ENCODE measurements around the gene LMOD2.

LMOD2 gene

DNA sequence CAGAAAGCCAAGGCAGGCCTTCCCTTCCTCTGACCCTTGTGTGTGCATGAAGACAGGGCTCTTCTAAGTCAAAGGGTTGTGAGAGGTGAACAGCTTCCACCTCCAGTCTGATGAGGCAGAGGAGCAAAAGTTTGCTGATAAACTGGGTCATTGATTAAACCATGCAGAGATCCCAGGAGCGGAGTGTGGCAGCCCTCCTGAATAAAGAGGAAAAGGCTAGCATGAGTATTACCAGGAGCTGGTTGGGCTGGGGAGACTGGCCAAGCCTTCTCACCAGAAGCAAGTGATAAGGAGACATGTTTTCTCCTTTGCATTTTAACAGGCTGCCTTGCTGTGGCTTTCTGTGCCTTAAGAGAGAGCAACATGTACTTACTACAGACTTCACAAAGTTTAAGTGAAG lies 10.2 kb downstream of the LMOD2 start:
- Histone ChIP-seq H3K27me3 (ENCODE audit: control insufficient read depth in 2 of 2, insufficient read depth in 2 of 2, low read length in 2 of 2) (peaks cover 0 to 3% of the 10 kb centered on the region in 2 donors), H3K4me1 (ENCODE audit: control insufficient read depth in 2 of 2, insufficient read depth in 2 of 2, low read length in 2 of 2) (no peaks in the 10 kb centered on the region)

DNA sequence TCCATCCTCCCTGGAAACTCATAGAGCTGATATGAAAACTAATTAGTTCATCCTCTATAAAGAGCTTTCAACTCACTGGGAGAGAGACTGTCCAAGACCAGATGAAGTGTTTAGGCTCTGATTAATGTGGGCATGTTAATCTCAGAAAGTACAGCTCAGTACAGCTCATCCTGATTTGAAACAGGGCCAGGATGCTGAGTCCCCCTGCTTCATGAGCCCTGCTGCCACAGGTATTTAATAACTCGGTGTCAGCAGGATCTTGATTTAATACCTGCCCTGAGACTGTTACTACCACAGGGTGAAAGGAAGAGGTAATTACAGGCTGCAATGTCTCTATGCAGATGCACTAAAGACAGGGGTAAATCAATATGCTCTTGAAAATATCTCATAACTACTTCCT lies 10.8 kb downstream of the LMOD2 start:
- no peak overlapping the region for H3K9ac ChIP-seq (ENCODE audit: low read depth in 1 of 2, low read length in 2 of 2)
- no peaks in the 10 kb centered on the region for H3K36me3 ChIP-seq (ENCODE audit: control insufficient read depth in 2 of 2, insufficient read depth in 2 of 2, low read length in 2 of 2)
- H3K27me3 ChIP-seq (ENCODE audit: control insufficient read depth in 2 of 2, insufficient read depth in 2 of 2, low read length in 2 of 2) = peaks cover 0 to 3% of the 10 kb centered on the region in 2 donors
- no peak overlapping the region for H3K4me3 ChIP-seq (ENCODE audit: low read length in 2 of 2)
- no peaks in the 10 kb centered on the region for H3K4me1 ChIP-seq (ENCODE audit: control insufficient read depth in 2 of 2, insufficient read depth in 2 of 2, low read length in 2 of 2)
- H3K27ac ChIP-seq (ENCODE audit: low read depth in 2 of 2, low read length in 2 of 2) = no peak overlapping the region
- no peaks in the 10 kb centered on the region for H3K9me3 ChIP-seq (ENCODE audit: control insufficient read depth in 2 of 2, low read length in 2 of 2)

More for the DNA sequence above, 10.2 kb downstream of the LMOD2 start:
- Histone ChIP-seq H3K36me3 (ENCODE audit: control insufficient read depth in 2 of 2, insufficient read depth in 2 of 2, low read length in 2 of 2) (no peaks in the 10 kb centered on the region), H3K9ac (ENCODE audit: low read depth in 1 of 2, low read length in 2 of 2) (no peak overlapping the region), H3K9me3 (ENCODE audit: control insufficient read depth in 2 of 2, low read length in 2 of 2) (no peaks in the 10 kb centered on the region), H3K4me3 (ENCODE audit: low read length in 2 of 2) (no peak overlapping the region), H3K27ac (ENCODE audit: low read depth in 2 of 2, low read length in 2 of 2) (no peak overlapping the region)

DNA sequence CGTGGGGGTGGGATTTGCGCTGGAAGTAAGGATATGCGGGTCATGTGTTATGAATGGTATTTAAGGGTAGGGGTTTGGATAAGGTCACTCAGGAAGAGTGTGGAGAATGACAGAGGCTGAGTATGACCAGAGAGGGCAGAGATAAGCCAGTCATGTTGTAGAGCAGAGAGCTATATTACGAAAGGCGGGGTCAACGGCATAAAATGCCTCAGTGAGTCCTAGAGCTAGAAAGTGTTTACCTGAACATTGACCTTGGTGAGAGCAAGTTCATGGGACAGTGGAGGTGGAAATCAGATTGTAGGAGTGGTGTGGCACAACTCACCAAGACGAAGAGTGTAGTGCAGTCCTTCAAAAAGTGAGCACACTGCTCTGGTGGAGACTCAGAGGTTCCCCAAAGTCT lies 13.8 kb downstream of the LMOD2 start:
- peaks cover 0 to 3% of the 10 kb centered on the region in 2 donors for H3K27me3 ChIP-seq (ENCODE audit: control insufficient read depth in 2 of 2, insufficient read depth in 2 of 2, low read length in 2 of 2)
- H3K4me3 ChIP-seq (ENCODE audit: low read length in 2 of 2) = no peak overlapping the region
- H3K4me1 ChIP-seq (ENCODE audit: control insufficient read depth in 2 of 2, insufficient read depth in 2 of 2, low read length in 2 of 2) = no peaks in the 10 kb centered on the region
- no peaks in the 10 kb centered on the region for H3K9me3 ChIP-seq (ENCODE audit: control insufficient read depth in 2 of 2, low read length in 2 of 2)
- H3K36me3 ChIP-seq (ENCODE audit: control insufficient read depth in 2 of 2, insufficient read depth in 2 of 2, low read length in 2 of 2) = no peaks in the 10 kb centered on the region
- no peak overlapping the region for H3K9ac ChIP-seq (ENCODE audit: low read depth in 1 of 2, low read length in 2 of 2)
- H3K27ac ChIP-seq (ENCODE audit: low read depth in 2 of 2, low read length in 2 of 2) = no peak overlapping the region

DNA sequence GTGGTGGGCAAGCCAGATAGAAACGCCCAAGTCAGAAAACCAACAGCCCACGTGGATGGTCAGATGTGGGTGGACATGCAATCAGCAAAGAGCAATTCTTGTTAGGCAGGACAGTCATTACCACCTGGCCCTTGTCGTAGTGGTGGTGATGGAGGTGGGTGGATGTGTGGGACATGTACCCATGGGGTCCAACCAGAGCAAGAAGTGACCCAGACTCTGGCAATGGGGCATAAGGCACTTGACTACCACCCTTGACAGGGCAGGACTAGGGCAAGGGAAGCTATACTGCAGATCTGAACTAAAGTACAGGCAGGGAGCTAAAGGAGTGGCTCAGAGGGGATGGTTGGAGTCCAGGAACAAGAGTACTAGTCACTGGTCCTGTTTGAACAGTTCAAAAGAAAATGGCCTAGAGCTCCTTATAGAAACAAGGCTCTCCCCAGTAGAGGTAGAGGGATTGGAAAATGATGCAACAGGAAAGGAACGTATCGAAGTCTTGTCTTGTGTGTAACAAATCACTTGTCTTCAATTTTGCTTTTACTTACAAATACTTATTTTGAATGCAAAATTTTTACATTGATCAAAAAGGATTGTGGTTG lies 17.6 kb downstream of the LMOD2 start:
- no peak overlapping the region for H3K9ac ChIP-seq (ENCODE audit: low read depth in 1 of 2, low read length in 2 of 2)
- no peaks in the 10 kb centered on the region for H3K9me3 ChIP-seq (ENCODE audit: control insufficient read depth in 2 of 2, low read length in 2 of 2)
- H3K27me3 ChIP-seq (ENCODE audit: control insufficient read depth in 2 of 2, insufficient read depth in 2 of 2, low read length in 2 of 2) = no peaks in the 10 kb centered on the region
- no peaks in the 10 kb centered on the region for H3K36me3 ChIP-seq (ENCODE audit: control insufficient read depth in 2 of 2, insufficient read depth in 2 of 2, low read length in 2 of 2)
- H3K4me1 ChIP-seq (ENCODE audit: control insufficient read depth in 2 of 2, insufficient read depth in 2 of 2, low read length in 2 of 2) = no peaks in the 10 kb centered on the region
- H3K27ac ChIP-seq (ENCODE audit: low read depth in 2 of 2, low read length in 2 of 2) = no peak overlapping the region
- H3K4me3 ChIP-seq (ENCODE audit: low read length in 2 of 2) = no peak overlapping the region

DNA sequence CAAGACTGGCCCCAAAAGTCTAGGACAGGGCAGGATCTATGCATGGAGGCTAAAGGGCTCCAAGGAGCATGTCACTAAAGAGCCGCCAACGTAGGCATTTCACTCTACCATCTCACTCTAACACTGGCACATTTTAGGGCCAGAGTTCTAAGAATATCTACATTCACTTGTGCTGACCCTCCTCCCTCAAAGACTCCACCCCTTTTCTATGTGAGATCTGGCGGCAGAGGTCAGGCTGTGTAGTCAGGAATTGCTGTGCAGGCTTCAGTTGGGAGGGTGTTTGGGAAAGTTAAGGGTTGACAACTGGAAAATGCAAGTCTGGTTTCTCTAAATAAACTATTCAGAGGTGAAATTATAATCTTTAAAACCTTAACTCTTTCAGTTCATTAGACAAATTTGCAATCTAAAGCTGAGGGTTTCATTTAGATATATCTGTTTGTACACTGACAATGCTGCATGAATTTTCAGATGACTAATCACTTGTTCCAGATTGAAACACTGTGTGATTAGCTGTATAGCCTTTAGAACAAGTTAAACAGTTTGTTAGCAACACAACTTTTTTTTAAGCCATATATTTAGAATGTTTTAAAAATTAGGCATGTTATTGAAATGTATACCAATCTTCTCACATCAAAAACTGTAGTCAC lies 18.2 kb downstream of the LMOD2 start:
- H3K27ac ChIP-seq (ENCODE audit: low read depth in 2 of 2, low read length in 2 of 2) = no peak overlapping the region
- no peaks in the 10 kb centered on the region for H3K4me1 ChIP-seq (ENCODE audit: control insufficient read depth in 2 of 2, insufficient read depth in 2 of 2, low read length in 2 of 2)
- no peak overlapping the region for H3K9ac ChIP-seq (ENCODE audit: low read depth in 1 of 2, low read length in 2 of 2)
- H3K36me3 ChIP-seq (ENCODE audit: control insufficient read depth in 2 of 2, insufficient read depth in 2 of 2, low read length in 2 of 2) = peaks cover 0 to 2% of the 10 kb centered on the region in 2 donors
- H3K9me3 ChIP-seq (ENCODE audit: control insufficient read depth in 2 of 2, low read length in 2 of 2) = no peaks in the 10 kb centered on the region
- H3K4me3 ChIP-seq (ENCODE audit: low read length in 2 of 2) = no peak overlapping the region
- H3K27me3 ChIP-seq (ENCODE audit: control insufficient read depth in 2 of 2, insufficient read depth in 2 of 2, low read length in 2 of 2) = no peaks in the 10 kb centered on the region

DNA sequence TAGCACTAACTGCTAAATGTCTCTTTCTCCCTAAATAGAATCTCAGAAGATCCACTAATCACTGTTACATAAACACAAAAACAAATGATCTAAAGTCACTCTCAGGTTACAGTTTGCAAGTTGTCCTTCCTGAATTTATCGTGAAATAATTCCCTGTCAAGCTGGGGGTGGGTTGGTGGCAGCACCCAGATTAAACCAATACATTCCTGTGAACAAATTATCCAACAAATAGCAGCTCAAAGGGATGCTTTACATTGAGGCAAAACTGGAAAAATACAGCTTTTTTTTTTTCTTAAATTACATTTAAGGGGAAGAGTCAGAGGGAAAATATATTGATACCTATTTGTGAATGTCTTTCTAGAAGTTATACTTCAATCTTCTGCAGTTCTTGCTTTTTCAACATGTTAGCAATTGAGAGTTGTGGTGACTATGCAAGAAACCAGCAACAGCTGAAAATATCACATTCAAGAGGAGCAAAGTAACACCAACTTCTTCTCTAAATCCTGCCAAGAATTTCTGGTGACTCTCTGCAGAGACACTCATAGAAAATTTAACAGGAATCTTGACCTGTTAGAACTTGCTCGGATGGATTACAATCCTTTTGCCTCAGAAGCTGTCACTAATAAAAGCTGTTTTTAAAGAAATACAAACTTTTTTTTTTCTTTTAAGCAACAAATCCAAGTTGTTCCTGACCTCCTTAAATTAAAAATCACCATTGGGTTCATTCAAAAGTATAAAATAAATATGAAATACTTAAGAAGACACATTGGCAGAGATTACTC lies 18.9 kb downstream of the LMOD2 start:
- H3K4me3 ChIP-seq (ENCODE audit: low read length in 2 of 2) = no peak overlapping the region
- no peak overlapping the region for H3K9ac ChIP-seq (ENCODE audit: low read depth in 1 of 2, low read length in 2 of 2)
- no peak overlapping the region for H3K27ac ChIP-seq (ENCODE audit: low read depth in 2 of 2, low read length in 2 of 2)

DNA sequence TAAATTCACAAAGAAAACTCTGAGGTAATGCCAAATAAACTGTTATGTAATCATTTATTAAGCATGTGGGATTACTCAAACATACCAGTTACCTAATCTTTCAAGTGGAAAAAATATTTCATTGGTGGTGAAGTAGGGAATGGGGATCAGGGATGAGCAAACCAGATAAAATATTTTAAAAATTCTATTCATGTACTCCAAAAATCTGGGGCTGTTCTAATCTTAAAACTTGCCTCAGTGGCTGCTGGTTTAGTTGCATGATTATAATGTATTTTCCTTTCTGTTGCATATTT lies 19.5 kb downstream of the LMOD2 start:
- H3K27ac ChIP-seq (ENCODE audit: low read depth in 2 of 2, low read length in 2 of 2) = no peak overlapping the region
- H3K9ac ChIP-seq (ENCODE audit: low read depth in 1 of 2, low read length in 2 of 2) = no peak overlapping the region

More for the DNA sequence above, 18.9 kb downstream of the LMOD2 start:
- peaks cover 0 to 2% of the 10 kb centered on the region in 2 donors for H3K36me3 ChIP-seq (ENCODE audit: control insufficient read depth in 2 of 2, insufficient read depth in 2 of 2, low read length in 2 of 2)
- H3K27me3 ChIP-seq (ENCODE audit: control insufficient read depth in 2 of 2, insufficient read depth in 2 of 2, low read length in 2 of 2) = no peaks in the 10 kb centered on the region
- H3K9me3 ChIP-seq (ENCODE audit: control insufficient read depth in 2 of 2, low read length in 2 of 2) = no peaks in the 10 kb centered on the region
- no peaks in the 10 kb centered on the region for H3K4me1 ChIP-seq (ENCODE audit: control insufficient read depth in 2 of 2, insufficient read depth in 2 of 2, low read length in 2 of 2)

DNA sequence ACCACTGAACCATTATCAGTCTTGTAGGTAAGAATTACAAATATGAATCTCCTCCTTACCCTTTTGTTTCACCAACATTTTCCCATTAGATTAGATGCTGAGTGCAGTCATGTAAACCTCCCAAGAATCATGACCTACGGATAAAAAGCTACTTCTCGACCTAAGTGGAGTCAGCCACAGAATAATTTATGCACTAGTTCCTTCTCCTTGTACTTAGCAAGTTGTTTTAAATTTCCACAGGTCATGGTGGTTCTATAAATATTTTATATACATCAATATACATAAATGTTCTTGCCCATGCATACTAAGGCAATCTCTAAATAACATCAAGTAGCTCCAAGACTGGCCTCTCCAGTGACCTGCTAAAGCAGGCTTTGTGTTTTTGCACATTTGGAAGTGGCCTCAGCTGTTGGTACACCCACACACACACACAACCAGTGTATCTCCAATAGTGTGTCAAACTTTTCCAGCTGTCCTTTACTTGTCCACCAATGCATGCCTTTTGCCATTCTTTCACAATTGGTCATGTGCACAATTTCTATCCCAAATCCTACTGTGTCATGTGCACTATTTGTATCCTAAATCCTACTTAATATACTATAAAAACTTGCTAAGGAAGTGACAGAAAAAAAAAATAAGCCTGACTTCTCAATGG lies 21.5 kb downstream of the LMOD2 start:
- Histone ChIP-seq H3K27me3 (ENCODE audit: control insufficient read depth in 2 of 2, insufficient read depth in 2 of 2, low read length in 2 of 2) (no peaks in the 10 kb centered on the region), H3K9me3 (ENCODE audit: control insufficient read depth in 2 of 2, low read length in 2 of 2) (no peaks in the 10 kb centered on the region), H3K27ac (ENCODE audit: low read depth in 2 of 2, low read length in 2 of 2) (no peak overlapping the region), H3K4me1 (ENCODE audit: control insufficient read depth in 2 of 2, insufficient read depth in 2 of 2, low read length in 2 of 2) (no peaks in the 10 kb centered on the region), H3K9ac (ENCODE audit: low read depth in 1 of 2, low read length in 2 of 2) (no peak overlapping the region), H3K36me3 (ENCODE audit: control insufficient read depth in 2 of 2, insufficient read depth in 2 of 2, low read length in 2 of 2) (peaks cover 14 to 17% of the 10 kb centered on the region in 2 donors), H3K4me3 (ENCODE audit: low read length in 2 of 2) (no peak overlapping the region)

More for the DNA sequence above, 19.5 kb downstream of the LMOD2 start:
- peaks cover 5 to 7% of the 10 kb centered on the region in 2 donors for H3K36me3 ChIP-seq (ENCODE audit: control insufficient read depth in 2 of 2, insufficient read depth in 2 of 2, low read length in 2 of 2)
- no peaks in the 10 kb centered on the region for H3K4me1 ChIP-seq (ENCODE audit: control insufficient read depth in 2 of 2, insufficient read depth in 2 of 2, low read length in 2 of 2)
- H3K4me3 ChIP-seq (ENCODE audit: low read length in 2 of 2) = no peak overlapping the region
- H3K27me3 ChIP-seq (ENCODE audit: control insufficient read depth in 2 of 2, insufficient read depth in 2 of 2, low read length in 2 of 2) = no peaks in the 10 kb centered on the region
- no peaks in the 10 kb centered on the region for H3K9me3 ChIP-seq (ENCODE audit: control insufficient read depth in 2 of 2, low read length in 2 of 2)

DNA sequence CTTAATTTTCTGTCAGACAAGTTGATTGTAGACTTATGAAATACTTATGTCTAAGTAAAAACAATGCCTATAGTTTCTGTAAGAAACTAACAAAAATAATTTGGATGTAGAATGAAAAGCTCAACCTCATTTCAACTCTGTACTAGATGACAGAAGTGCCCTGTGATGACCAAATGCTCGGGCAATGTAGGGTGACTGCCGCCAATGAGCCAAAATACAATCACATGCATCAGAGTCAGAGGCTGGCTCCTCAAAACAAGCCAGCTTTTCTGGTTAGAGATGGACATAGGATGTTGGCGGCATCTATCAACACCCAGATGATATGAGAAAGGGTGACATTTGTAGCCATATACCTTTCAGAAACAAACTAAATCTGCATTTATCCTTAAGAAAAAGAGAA lies 23.9 kb downstream of the LMOD2 start:
- no peak overlapping the region for H3K4me3 ChIP-seq (ENCODE audit: low read length in 2 of 2)
- H3K36me3 ChIP-seq (ENCODE audit: control insufficient read depth in 2 of 2, insufficient read depth in 2 of 2, low read length in 2 of 2) = peaks cover 21 to 22% of the 10 kb centered on the region in 2 donors
- H3K9ac ChIP-seq (ENCODE audit: low read depth in 1 of 2, low read length in 2 of 2) = no peak overlapping the region
- no peaks in the 10 kb centered on the region for H3K27me3 ChIP-seq (ENCODE audit: control insufficient read depth in 2 of 2, insufficient read depth in 2 of 2, low read length in 2 of 2)
- no peak overlapping the region for H3K27ac ChIP-seq (ENCODE audit: low read depth in 2 of 2, low read length in 2 of 2)
- H3K4me1 ChIP-seq (ENCODE audit: control insufficient read depth in 2 of 2, insufficient read depth in 2 of 2, low read length in 2 of 2) = no peaks in the 10 kb centered on the region
- H3K9me3 ChIP-seq (ENCODE audit: control insufficient read depth in 2 of 2, low read length in 2 of 2) = no peaks in the 10 kb centered on the region

DNA sequence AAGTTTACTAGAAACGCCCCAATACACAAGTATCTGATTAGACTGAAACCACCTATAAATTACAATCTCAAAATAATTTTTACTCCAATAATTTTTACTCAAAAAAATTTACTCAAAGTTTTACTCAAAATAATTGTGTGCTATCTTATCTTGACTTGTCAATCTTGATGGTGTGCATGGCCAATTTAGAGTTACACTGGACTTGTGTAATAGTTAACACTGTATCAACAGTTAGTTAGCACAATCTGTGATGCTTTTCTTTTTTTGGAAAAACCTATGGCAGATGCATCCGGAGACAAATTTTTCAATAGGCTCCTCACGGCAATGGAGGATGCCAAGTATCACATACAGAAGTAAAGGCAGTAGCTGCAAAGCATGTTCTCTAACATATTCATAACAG lies 24.9 kb downstream of the LMOD2 start:
- no peaks in the 10 kb centered on the region for H3K9me3 ChIP-seq (ENCODE audit: control insufficient read depth in 2 of 2, low read length in 2 of 2)
- no peak overlapping the region for H3K4me3 ChIP-seq (ENCODE audit: low read length in 2 of 2)
- H3K9ac ChIP-seq (ENCODE audit: low read depth in 1 of 2, low read length in 2 of 2) = no peak overlapping the region
- H3K4me1 ChIP-seq (ENCODE audit: control insufficient read depth in 2 of 2, insufficient read depth in 2 of 2, low read length in 2 of 2) = no peaks in the 10 kb centered on the region
- H3K36me3 ChIP-seq (ENCODE audit: control insufficient read depth in 2 of 2, insufficient read depth in 2 of 2, low read length in 2 of 2) = peaks cover 27 to 30% of the 10 kb centered on the region in 2 donors
- H3K27me3 ChIP-seq (ENCODE audit: control insufficient read depth in 2 of 2, insufficient read depth in 2 of 2, low read length in 2 of 2) = no peaks in the 10 kb centered on the region
- no peak overlapping the region for H3K27ac ChIP-seq (ENCODE audit: low read depth in 2 of 2, low read length in 2 of 2)
